Keratinocyte (primary cell): Measurements from ENCODE around the gene COL13A1. TPM values are rescaled to one million over a fixed set of nuclear protein-coding genes. Genes with fewer than 3 reads are reported as not detected.

ENCODE experiments used
- DNase-seq: peaks from one replicate; pipeline ENCODE4 v3.0.0-alpha.2; 2011; ENCODE audit warnings: low read depth, missing footprints, low spot score
- FAIRE-seq: peaks from 2 replicates; lab custom pipeline; 2011; peaks lifted over from hg19 to GRCh38; lab: Jason Lieb, UNC
- H2AFZ ChIP-seq: 2 replicates; pipeline ENCODE4 v1.6.0; 2012; ENCODE audit warnings: low read length, control low read depth, inconsistent platforms; ENCODE audit not compliant: control insufficient read depth
- H3K27ac ChIP-seq: 2 replicates; pipeline ENCODE4 v1.5.1; 2011; ENCODE audit warnings: low read length; ENCODE audit not compliant: control insufficient read depth, insufficient read depth
- H3K27me3 ChIP-seq: 3 replicates; pipeline ENCODE4 v1.6.0; 2011; ENCODE audit warnings: low read length; ENCODE audit not compliant: control insufficient read depth, insufficient read depth; ENCODE audit errors: extremely low read depth
- H3K36me3 ChIP-seq, 2 experiments: 2 replicates in 1 of 2; 3 replicates in 1 of 2; pipeline ENCODE4 v1.5.1; 2011; ENCODE audit warnings: low read length in 2 of 2, mild to moderate bottlenecking in 1 of 2; ENCODE audit not compliant: control insufficient read depth in 2 of 2, insufficient read depth in 2 of 2; ENCODE audit errors: extremely low read depth in 1 of 2
- H3K4me1 ChIP-seq: 3 replicates; pipeline ENCODE4 v1.5.1; 2011; ENCODE audit warnings: low read length; ENCODE audit not compliant: control insufficient read depth, insufficient read depth; ENCODE audit errors: extremely low read depth
- H3K4me2 ChIP-seq: 3 replicates; pipeline ENCODE4 v1.6.0; 2011; ENCODE audit warnings: low read depth, low read length; ENCODE audit not compliant: control insufficient read depth, insufficient read depth; ENCODE audit errors: extremely low read depth
- H3K4me3 ChIP-seq, 3 experiments: fragments of 200-600 bp in 1 of 3; sonication (generic) in 1 of 3; 2 replicates in 2 of 3; 3 replicates in 1 of 3; pipeline ENCODE4 v1.5.1; 2011 to 2016; ENCODE audit warnings: low read length in 3 of 3, mild to moderate bottlenecking in 3 of 3, control low read depth in 2 of 3, inconsistent platforms in 1 of 3, low read depth in 1 of 3, mixed read lengths in 1 of 3, mixed run types in 1 of 3, moderate library complexity in 1 of 3; ENCODE audit not compliant: control insufficient read depth in 2 of 3, insufficient read depth in 2 of 3; ENCODE audit errors: extremely low read depth in 1 of 3
- H3K79me2 ChIP-seq: 2 replicates; pipeline ENCODE4 v1.6.0; 2012; ENCODE audit warnings: low read length; ENCODE audit not compliant: control insufficient read depth, insufficient read depth
- H3K9ac ChIP-seq: 3 replicates; pipeline ENCODE4 v1.6.0; 2011; ENCODE audit warnings: low read length; ENCODE audit not compliant: control insufficient read depth, insufficient read depth; ENCODE audit errors: extremely low read depth
- H3K9me1 ChIP-seq: 3 replicates; pipeline ENCODE4 v1.6.0; 2011; ENCODE audit warnings: low read length; ENCODE audit not compliant: control insufficient read depth, insufficient read depth; ENCODE audit errors: extremely low read depth
- H3K9me3 ChIP-seq: 2 replicates; pipeline ENCODE4 v1.5.1; 2012; ENCODE audit warnings: low read depth, low read length; ENCODE audit not compliant: control insufficient read depth
- H4K20me1 ChIP-seq: 3 replicates; pipeline ENCODE4 v1.6.0; 2011; ENCODE audit warnings: low read length; ENCODE audit not compliant: control insufficient read depth, insufficient read depth; ENCODE audit errors: extremely low read depth
- EZH2 ChIP-seq: IDR thresholded peaks from one replicate; pipeline ENCODE4 v1.6.1; 2012; ENCODE audit warnings: inconsistent platforms, mild to moderate bottlenecking, low read length, moderate library complexity
- dilution Hi-C: fragments of 300-500 bp; cut with MboI; formaldehyde crosslinking; loops from one replicate; pipeline ENCODE4 v1.7.0; 2020; ENCODE audit warnings: low sequenced_read_pairs; ENCODE audit not compliant: extremely low pct_ligation_motif_present
- polyA plus RNA-seq, 5 experiments: library from polyadenylated mRNA; depleted of rRNA in 3 of 5; stranded (reverse) in 3 of 5; stranded (forward) in 1 of 5; unstranded in 1 of 5; fragments of >200 nt; gene quantifications; 1 replicate in 1 of 5; 2 replicates in 3 of 5; 3 replicates in 1 of 5; pipeline versions ENCODE4 v1.2.1 to v1.2.3, GENCODE V29; 2011 to 2012; ENCODE audit warnings: missing spikeins in 2 of 5, low read depth in 1 of 5, low replicate concordance in 1 of 5
- TF ChIP-seq, protein P1 (sequence below), 3 experiments: IDR thresholded peaks in 1 of 3; conservative IDR thresholded peaks in 1 of 3; optimal IDR thresholded peaks in 1 of 3; 2 replicates in 2 of 3; 3 replicates in 1 of 3; pipeline versions ENCODE3 to v1.5.1; 2011; ENCODE audit warnings: low read length in 3 of 3, mild to moderate bottlenecking in 3 of 3, moderate library complexity in 2 of 3, control low read depth in 1 of 3, inconsistent platforms in 1 of 3; ENCODE audit not compliant: insufficient read depth in 2 of 3; ENCODE audit errors: extremely low read depth in 1 of 3

The COL13A1 gene
- polyA plus RNA-seq, 1 donor (not counting 4 experiments of a cell fraction or from before 2014, with no cell fraction given): 1.5 TPM

- no peak for TF ChIP-seq EZH2
- TF ChIP-seq, protein P1, sequence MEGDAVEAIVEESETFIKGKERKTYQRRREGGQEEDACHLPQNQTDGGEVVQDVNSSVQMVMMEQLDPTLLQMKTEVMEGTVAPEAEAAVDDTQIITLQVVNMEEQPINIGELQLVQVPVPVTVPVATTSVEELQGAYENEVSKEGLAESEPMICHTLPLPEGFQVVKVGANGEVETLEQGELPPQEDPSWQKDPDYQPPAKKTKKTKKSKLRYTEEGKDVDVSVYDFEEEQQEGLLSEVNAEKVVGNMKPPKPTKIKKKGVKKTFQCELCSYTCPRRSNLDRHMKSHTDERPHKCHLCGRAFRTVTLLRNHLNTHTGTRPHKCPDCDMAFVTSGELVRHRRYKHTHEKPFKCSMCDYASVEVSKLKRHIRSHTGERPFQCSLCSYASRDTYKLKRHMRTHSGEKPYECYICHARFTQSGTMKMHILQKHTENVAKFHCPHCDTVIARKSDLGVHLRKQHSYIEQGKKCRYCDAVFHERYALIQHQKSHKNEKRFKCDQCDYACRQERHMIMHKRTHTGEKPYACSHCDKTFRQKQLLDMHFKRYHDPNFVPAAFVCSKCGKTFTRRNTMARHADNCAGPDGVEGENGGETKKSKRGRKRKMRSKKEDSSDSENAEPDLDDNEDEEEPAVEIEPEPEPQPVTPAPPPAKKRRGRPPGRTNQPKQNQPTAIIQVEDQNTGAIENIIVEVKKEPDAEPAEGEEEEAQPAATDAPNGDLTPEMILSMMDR (optimal IDR thresholded peaks at IDR 0.05 in 1 of 3, IDR thresholded peaks at IDR 0.05 in 1 of 3, conservative IDR thresholded peaks at IDR 0.05 in 1 of 3; ENCODE audit: extremely low read depth in 1 of 3, insufficient read depth in 2 of 3, low read length in 3 of 3): no peak
These were observed 87.3 kb downstream of the COL13A1 start for GRCh38 chr10:69888882-69889584.

GRCh38 chr10:69890065-69890847 lies 88.5 kb downstream of the COL13A1 start:
- no peak for FAIRE-seq
- dilution Hi-C loops: no loop called here
- Histone ChIP-seq H3K36me3 (no peaks in the 10 kb centered on the region), H3K4me1 (no peaks in the 10 kb centered on the region), H3K27me3 (no peaks in the 10 kb centered on the region), H3K4me3 (no peak overlapping the region), H3K4me2 (no peak overlapping the region), H3K79me2 (no peaks in the 10 kb centered on the region), H3K27ac (no peak overlapping the region), H3K9me3 (no peaks in the 10 kb centered on the region), H3K9ac (no peak overlapping the region), H3K9me1 (no peaks in the 10 kb centered on the region), H4K20me1 (no peaks in the 10 kb centered on the region), H2AFZ (no peak overlapping the region)
- TF ChIP-seq, protein P1 (optimal IDR thresholded peaks at IDR 0.05 in 1 of 3, IDR thresholded peaks at IDR 0.05 in 1 of 3, conservative IDR thresholded peaks at IDR 0.05 in 1 of 3; ENCODE audit: extremely low read depth in 1 of 3, insufficient read depth in 2 of 3, low read length in 3 of 3): no peak
- TF ChIP-seq EZH2: no peak
- DNase-seq: no peak

More at GRCh38 chr10:69888882-69889584, 87.3 kb downstream of the COL13A1 start:
- Histone ChIP-seq H3K27me3 (no peaks in the 10 kb centered on the region), H3K4me2 (no peak overlapping the region), H3K4me3 (no peak overlapping the region), H3K27ac (no peak overlapping the region), H4K20me1 (no peaks in the 10 kb centered on the region), H3K36me3 (no peaks in the 10 kb centered on the region), H3K9ac (no peak overlapping the region), H3K9me3 (no peaks in the 10 kb centered on the region), H3K79me2 (no peaks in the 10 kb centered on the region), H3K9me1 (no peaks in the 10 kb centered on the region), H2AFZ (no peak overlapping the region), H3K4me1 (no peaks in the 10 kb centered on the region)
- FAIRE-seq (no peak), DNase-seq (no peak)
- dilution Hi-C loops: no loop called here
